Parathyroid adenoma (tissue), 2 donors: ENCODE results near the gene MAGI2.

ENCODE experiments used
- H2AFZ ChIP-seq: fragments of 300-600 bp; sonication (generic); one replicate; pipeline ENCODE4 v1.7.0; 2017; ENCODE audit warnings: antibody characterized with exemption, mild to moderate bottlenecking
- H3K27ac ChIP-seq: fragments of 300-600 bp; sonication (generic); one replicate; pipeline ENCODE4 v1.7.0; 2017
- H3K27me3 ChIP-seq: fragments of 300-600 bp; sonication (generic); one replicate; pipeline ENCODE4 v1.7.0; 2017; ENCODE audit warnings: low read length; ENCODE audit not compliant: control insufficient read depth, insufficient read depth
- H3K36me3 ChIP-seq: fragments of 300-600 bp; sonication (generic); one replicate; pipeline ENCODE4 v1.7.0; 2017; ENCODE audit warnings: low read length; ENCODE audit not compliant: control insufficient read depth, insufficient read depth
- H3K4me1 ChIP-seq: fragments of 300-600 bp; sonication (generic); one replicate; pipeline ENCODE4 v1.7.0; 2017; ENCODE audit warnings: control low read depth
- H3K4me2 ChIP-seq: fragments of 300-600 bp; sonication (generic); one replicate; pipeline ENCODE4 v1.7.0; 2017; ENCODE audit warnings: low read length
- H3K4me3 ChIP-seq: fragments of 300-600 bp; sonication (generic); one replicate; pipeline ENCODE4 v1.7.0; 2017; ENCODE audit warnings: low read depth, low read length
- H3K79me2 ChIP-seq: fragments of 300-600 bp; sonication (generic); one replicate; pipeline ENCODE4 v1.7.0; 2017; ENCODE audit warnings: control low read depth
- H3K9ac ChIP-seq: fragments of 300-600 bp; sonication (generic); one replicate; pipeline ENCODE4 v1.7.0; 2017; ENCODE audit warnings: mild to moderate bottlenecking
- H3K9me3 ChIP-seq: fragments of 300-600 bp; sonication (generic); one replicate; pipeline ENCODE4 v1.7.0; 2017; ENCODE audit warnings: low read length; ENCODE audit not compliant: control insufficient read depth
- CTCF ChIP-seq: fragments of 300-600 bp; sonication (generic); IDR thresholded peaks from one replicate; pipeline ENCODE4 v1.7.0; 2017; ENCODE audit warnings: antibody characterized with exemption, mild to moderate bottlenecking
- donor health status: primary hyperparathyroidism.

MAGI2 gene

DNA sequence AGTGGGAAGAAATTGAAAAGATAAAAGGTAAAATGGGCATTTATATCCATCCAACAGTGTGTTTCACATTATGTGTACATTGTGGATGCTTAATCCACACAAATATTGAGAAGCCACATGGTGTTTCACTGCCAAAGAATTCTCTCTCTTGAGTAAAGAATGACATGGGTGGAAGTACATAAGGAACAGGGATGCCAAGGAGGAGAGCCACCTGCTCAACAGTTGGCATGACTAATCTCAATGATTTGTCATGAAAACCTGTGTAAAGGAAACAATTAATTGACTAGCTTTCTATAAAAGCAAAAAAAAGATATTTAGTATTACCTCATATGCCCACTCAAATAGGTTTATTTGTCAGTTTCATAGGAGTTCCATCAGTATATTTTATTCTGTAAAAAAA, 43.1 kb downstream of the MAGI2 start:
- Histone ChIP-seq H3K4me1 (no peaks in the 10 kb centered on the region), H3K79me2 (no peaks in the 10 kb centered on the region), H2AFZ (no peak overlapping the region), H3K4me2 (no peak overlapping the region), H3K9me3 (no peaks in the 10 kb centered on the region), H3K9ac (no peak overlapping the region), H3K27ac (no peak overlapping the region), H3K4me3 (no peak overlapping the region), H3K36me3 (no peaks in the 10 kb centered on the region), H3K27me3 (no peaks in the 10 kb centered on the region)
- no peak for TF ChIP-seq CTCF

DNA sequence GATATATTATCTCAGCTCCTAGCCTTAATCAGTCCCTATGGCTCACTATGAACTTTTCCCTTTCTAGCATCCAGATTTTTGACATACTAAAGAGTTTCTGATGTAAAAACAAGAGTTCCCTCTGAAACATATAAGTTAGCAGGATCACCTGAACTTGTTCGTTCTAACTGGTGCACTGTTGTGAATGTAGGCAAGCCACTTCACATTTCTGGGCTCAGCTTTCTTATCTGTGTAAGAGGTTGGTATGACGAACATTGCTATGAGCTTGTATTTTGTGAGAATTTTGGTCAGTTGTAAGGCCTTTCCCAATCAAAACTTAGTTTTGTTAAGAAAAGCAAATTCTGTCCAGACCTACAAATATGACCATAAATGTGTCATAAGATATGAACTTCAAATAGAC, 46.1 kb downstream of the MAGI2 start:
- no peak for TF ChIP-seq CTCF
- Histone ChIP-seq H3K4me1 (no peaks in the 10 kb centered on the region), H2AFZ (no peak overlapping the region), H3K27ac (no peak overlapping the region), H3K4me2 (no peak overlapping the region), H3K36me3 (no peaks in the 10 kb centered on the region), H3K27me3 (no peaks in the 10 kb centered on the region), H3K9ac (no peak overlapping the region), H3K79me2 (no peaks in the 10 kb centered on the region), H3K4me3 (no peak overlapping the region), H3K9me3 (no peaks in the 10 kb centered on the region)

- no peak overlapping the region for H2AFZ ChIP-seq
- H3K27me3 ChIP-seq, result no peaks in the 10 kb centered on the region
- H3K36me3 ChIP-seq, result no peaks in the 10 kb centered on the region
- H3K4me2 ChIP-seq, result no peak overlapping the region
- H3K9me3 ChIP-seq, result no peaks in the 10 kb centered on the region
- TF ChIP-seq CTCF, result no peak
- H3K79me2 ChIP-seq, result no peaks in the 10 kb centered on the region
- no peak overlapping the region for H3K4me3 ChIP-seq
- H3K9ac ChIP-seq, result no peak overlapping the region
- H3K4me1 ChIP-seq, result no peaks in the 10 kb centered on the region
- H3K27ac ChIP-seq, result no peak overlapping the region
These were observed 47.1 kb downstream of the MAGI2 start for GRCh38 chr7:79406371-79406770.

GRCh38 chr7:79405368-79405767, 48.1 kb downstream of the MAGI2 start:
- Histone ChIP-seq H3K4me3 (no peak overlapping the region), H3K27me3 (no peaks in the 10 kb centered on the region), H3K36me3 (no peaks in the 10 kb centered on the region), H2AFZ (no peak overlapping the region), H3K4me1 (no peaks in the 10 kb centered on the region), H3K27ac (no peak overlapping the region), H3K79me2 (no peaks in the 10 kb centered on the region), H3K9ac (no peak overlapping the region), H3K9me3 (no peaks in the 10 kb centered on the region), H3K4me2 (no peak overlapping the region)
- no peak for TF ChIP-seq CTCF

DNA sequence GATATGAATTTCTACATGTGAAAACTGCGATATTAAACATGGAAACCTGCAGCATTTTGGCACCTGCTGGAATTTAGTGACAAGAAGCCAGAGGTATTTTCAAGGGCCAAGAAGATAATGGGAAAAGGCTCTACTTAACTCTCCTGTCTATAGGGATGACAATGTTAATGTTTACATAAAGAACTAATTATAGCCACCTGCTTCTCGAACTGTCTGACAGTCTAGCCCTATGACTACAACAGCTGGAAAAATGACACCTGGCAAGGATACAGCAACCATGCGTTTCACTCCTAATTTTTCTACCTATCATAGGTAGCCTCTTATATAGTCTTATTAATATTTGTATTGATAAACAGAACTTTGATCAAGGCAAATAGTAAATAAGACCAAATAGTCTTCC, 49.6 kb downstream of the MAGI2 start:
- no peak overlapping the region for H2AFZ ChIP-seq
- no peak overlapping the region for H3K4me3 ChIP-seq
- no peaks in the 10 kb centered on the region for H3K36me3 ChIP-seq
- no peak overlapping the region for H3K27ac ChIP-seq
- H3K4me2 ChIP-seq, result no peak overlapping the region
- H3K4me1 ChIP-seq, result no peaks in the 10 kb centered on the region
- no peaks in the 10 kb centered on the region for H3K9me3 ChIP-seq
- H3K27me3 ChIP-seq, result no peaks in the 10 kb centered on the region
- H3K9ac ChIP-seq, result no peak overlapping the region
- no peaks in the 10 kb centered on the region for H3K79me2 ChIP-seq
- TF ChIP-seq CTCF, result no peak
